GM19463 (cell line): ENCODE data around the gene LNPK.
"Not testable (repeated sequence)": the region's sequence is repeated elsewhere in the genome, so short reads cannot be mapped to it uniquely, and the experiment has no call there.

Experiments used
- ATAC-seq: cut with Tn5 transposase; IDR thresholded peaks from one replicate; pipeline ENCODE4 v1.9.1; 2021; ENCODE audit warnings: mild to moderate bottlenecking, moderate library complexity; ENCODE audit not compliant: unreplicated experiment

The LNPK gene

GRCh38 chr2:175913849-175914743, 88.0 kb downstream of the LNPK start:
- not testable (repeated sequence) for ATAC-seq

GRCh38 chr2:175913267-175913666, 88.8 kb downstream of the LNPK start:
- ATAC-seq, result not testable (repeated sequence)

- no peak for ATAC-seq
Observed at GRCh38 chr2:175904035-175904434, 98.0 kb downstream of the LNPK start.

GRCh38 chr2:175903384-175903936, 98.6 kb downstream of the LNPK start:
- ATAC-seq, result no peak

- not testable (repeated sequence) for ATAC-seq
Observed at GRCh38 chr2:175895957-175896356, 106.1 kb downstream of the LNPK start.

GRCh38 chr2:175892046-175892445, 110.0 kb downstream of the LNPK start:
- ATAC-seq, result no peak

- ATAC-seq, result no peak
Observed at GRCh38 chr2:175890636-175891242, 111.3 kb downstream of the LNPK start.

- ATAC-seq, result no peak
Observed at GRCh38 chr2:175889701-175890302, 112.3 kb downstream of the LNPK start.

GRCh38 chr2:175887776-175888175, 114.3 kb downstream of the LNPK start:
- ATAC-seq, result no peak

- no peak for ATAC-seq
Observed at GRCh38 chr2:175884697-175885393, 117.2 kb downstream of the LNPK start.

GRCh38 chr2:175883586-175884194, 118.4 kb downstream of the LNPK start:
- no peak for ATAC-seq

- no peak for ATAC-seq
Observed at GRCh38 chr2:175879679-175880078, 122.4 kb downstream of the LNPK start.

- ATAC-seq, result no peak
Observed at GRCh38 chr2:175877845-175878544, 124.1 kb downstream of the LNPK start.

GRCh38 chr2:175874291-175874690, 127.8 kb downstream of the LNPK start:
- no peak for ATAC-seq
